ENCODE measurements around the gene UGT3A2. TPM values are rescaled to one million over a fixed set of nuclear protein-coding genes. Genes with fewer than 3 reads are reported as not detected.

UGT3A2 gene
- total RNA-seq, 1 experiment from 2014 or later, result not detected

GRCh38 chr5:36058776-36059175 lies 7.9 kb downstream of the UGT3A2 start:
- ChIA-PET POLR2A (no interaction called here), CTCF (no interaction called here)
- Histone ChIP-seq H3K4me3 (ENCODE audit: low read depth, low read length) (no peak overlapping the region), H3K4me1 (no peaks in the 10 kb centered on the region), H3K27me3 (replicated peaks; ENCODE audit: control insufficient read depth, insufficient read depth, low read length) (no peaks in the 10 kb centered on the region; the same call in 1 of the 2 replicates), H3K9me3 (no peaks in the 10 kb centered on the region), H3K36me3 (ENCODE audit: control insufficient read depth, insufficient read depth, low read length) (no peaks in the 10 kb centered on the region)
- peaks cover 9% of the 10 kb centered on the region for H3K4me1 Mint-ChIP-seq (ENCODE audit: low read depth, unreplicated experiment)
- intact Hi-C loops (cut with micrococcal nuclease; ENCODE audit: unreplicated experiment), result no loop called here
- H3K36me3 Mint-ChIP-seq (ENCODE audit: insufficient read depth, unreplicated experiment), result no peaks in the 10 kb centered on the region
- H3K27ac Mint-ChIP-seq (ENCODE audit: unreplicated experiment), result no peak overlapping the region
- no TSS peak for BruUV-seq (replicated peaks)
- TF ChIP-seq CTCF (IDR thresholded peaks at IDR 0.05; ENCODE audit: insufficient read depth in 1 of 2, low read depth in 1 of 2, low read length in 1 of 2, severe bottlenecking in 1 of 2, unreplicated experiment in 1 of 2), result no peak
- H3K4me3 Mint-ChIP-seq (ENCODE audit: unreplicated experiment), result no peak overlapping the region
- H3K9me3 Mint-ChIP-seq (ENCODE audit: unreplicated experiment), result no peaks in the 10 kb centered on the region
- DNase-seq, result no peak
- peaks cover 13% of the 10 kb centered on the region for H3K27me3 Mint-ChIP-seq (ENCODE audit: insufficient read depth, unreplicated experiment)

- no peaks in the 10 kb centered on the region for H3K4me1 ChIP-seq
- H3K9me3 ChIP-seq, result no peaks in the 10 kb centered on the region
- Mint-ChIP-seq H3K27ac (ENCODE audit: unreplicated experiment) (no peak overlapping the region), H3K4me3 (ENCODE audit: unreplicated experiment) (no peak overlapping the region), H3K36me3 (ENCODE audit: insufficient read depth, unreplicated experiment) (no peaks in the 10 kb centered on the region), H3K27me3 (ENCODE audit: insufficient read depth, unreplicated experiment) (peaks cover 16% of the 10 kb centered on the region), H3K4me1 (ENCODE audit: low read depth, unreplicated experiment) (peaks cover 9% of the 10 kb centered on the region), H3K9me3 (ENCODE audit: unreplicated experiment) (no peaks in the 10 kb centered on the region)
- intact Hi-C loops (cut with micrococcal nuclease; ENCODE audit: unreplicated experiment), result no loop called here
- ChIA-PET CTCF (no interaction called here), POLR2A (no interaction called here)
- no TSS peak for BruUV-seq (replicated peaks)
- no peaks in the 10 kb centered on the region; the same call in 1 of the 2 replicates for H3K27me3 ChIP-seq (replicated peaks; ENCODE audit: control insufficient read depth, insufficient read depth, low read length)
- no peak for TF ChIP-seq CTCF (IDR thresholded peaks at IDR 0.05; ENCODE audit: insufficient read depth in 1 of 2, low read depth in 1 of 2, low read length in 1 of 2, severe bottlenecking in 1 of 2, unreplicated experiment in 1 of 2)
- no peak overlapping the region for H3K4me3 ChIP-seq (ENCODE audit: low read depth, low read length)
- no peak for DNase-seq
- H3K36me3 ChIP-seq (ENCODE audit: control insufficient read depth, insufficient read depth, low read length), result no peaks in the 10 kb centered on the region
Measured at GRCh38 chr5:36057386-36057785, 9.3 kb downstream of the UGT3A2 start.

GRCh38 chr5:36056422-36056821 lies 10.3 kb downstream of the UGT3A2 start:
- Histone ChIP-seq H3K27me3 (replicated peaks; ENCODE audit: control insufficient read depth, insufficient read depth, low read length) (no peaks in the 10 kb centered on the region; the same call in 1 of the 2 replicates), H3K4me3 (ENCODE audit: low read depth, low read length) (no peak overlapping the region), H3K36me3 (ENCODE audit: control insufficient read depth, insufficient read depth, low read length) (no peaks in the 10 kb centered on the region), H3K9me3 (no peaks in the 10 kb centered on the region), H3K4me1 (no peaks in the 10 kb centered on the region)
- H3K9me3 Mint-ChIP-seq (ENCODE audit: unreplicated experiment), result no peaks in the 10 kb centered on the region
- no peak overlapping the region for H3K4me3 Mint-ChIP-seq (ENCODE audit: unreplicated experiment)
- intact Hi-C loops (cut with micrococcal nuclease; ENCODE audit: unreplicated experiment), result no loop called here
- no peak for TF ChIP-seq CTCF (IDR thresholded peaks at IDR 0.05; ENCODE audit: insufficient read depth in 1 of 2, low read depth in 1 of 2, low read length in 1 of 2, severe bottlenecking in 1 of 2, unreplicated experiment in 1 of 2)
- peaks cover 21% of the 10 kb centered on the region for H3K27me3 Mint-ChIP-seq (ENCODE audit: insufficient read depth, unreplicated experiment)
- no peak overlapping the region for H3K27ac Mint-ChIP-seq (ENCODE audit: unreplicated experiment)
- DNase-seq, result no peak
- H3K36me3 Mint-ChIP-seq (ENCODE audit: insufficient read depth, unreplicated experiment), result no peaks in the 10 kb centered on the region
- no TSS peak for BruUV-seq (replicated peaks)
- POLR2A ChIA-PET, result no interaction called here
- H3K4me1 Mint-ChIP-seq (ENCODE audit: low read depth, unreplicated experiment), result peaks cover 9% of the 10 kb centered on the region
- CTCF ChIA-PET, result no interaction called here
